Measurements from ENCODE around the gene SLC9A7.
"Not testable (repeated sequence)": the region's sequence is repeated elsewhere in the genome, so short reads cannot be mapped to it uniquely, and the experiment has no call there.

Gene SLC9A7

GRCh38 chrX:46735622-46736021, 23.3 kb downstream of the SLC9A7 start:
- Histone ChIP-seq H3K23ac (ENCODE audit: low read length) (no peak overlapping the region), H3K27me3 (ENCODE audit: insufficient read depth, low read length, poor library complexity) (no peaks in the 10 kb centered on the region), H3K36me3 (ENCODE audit: control insufficient read depth, insufficient read depth, low read length) (no peaks in the 10 kb centered on the region), H2BK120ac (ENCODE audit: low read depth, low read length) (no peak overlapping the region), H3K9ac (ENCODE audit: low read length) (no peak overlapping the region), H3K4me2 (ENCODE audit: low read length) (no peak overlapping the region), H3K4me1 (ENCODE audit: control insufficient read depth, low read depth, low read length) (no peaks in the 10 kb centered on the region), H3K79me2 (ENCODE audit: control insufficient read depth, insufficient read depth, low read length) (peaks cover 3% of the 10 kb centered on the region), H3K79me1 (ENCODE audit: low read length) (no peaks in the 10 kb centered on the region), H3K4ac (ENCODE audit: low read depth, low read length) (no peak overlapping the region), H2AK5ac (ENCODE audit: low read length) (no peak overlapping the region), H3K4me3 (ENCODE audit: low read length) (no peak overlapping the region), H4K5ac (ENCODE audit: low read length) (no peak overlapping the region), H3K18ac (ENCODE audit: low read length) (no peak overlapping the region), H2BK15ac (replicated peaks; ENCODE audit: low read depth) (no peak overlapping the region), H4K8ac (ENCODE audit: low read depth, low read length) (no peak overlapping the region), H3K56ac (ENCODE audit: low read length) (no peak overlapping the region), H2BK5ac (ENCODE audit: low read length) (no peak overlapping the region), H3K27ac (ENCODE audit: low read depth, low read length) (no peak overlapping the region)
- WGBS (ENCODE audit: extremely low coverage, insufficient coverage, low lambda C conversion rate) = no CpG with 5 or more reads among the region's 2 CpGs
- DNase-seq = no peak

GRCh38 chrX:46733226-46733625, 25.7 kb downstream of the SLC9A7 start:
- no peak overlapping the region for H3K23ac ChIP-seq (ENCODE audit: low read length)
- H3K27ac ChIP-seq (ENCODE audit: low read depth, low read length) = no peak overlapping the region
- no peak overlapping the region for H2BK15ac ChIP-seq (replicated peaks; ENCODE audit: low read depth)
- no peak overlapping the region for H4K5ac ChIP-seq (ENCODE audit: low read length)
- H3K4ac ChIP-seq (ENCODE audit: low read depth, low read length) = no peak overlapping the region
- no peak overlapping the region for H3K56ac ChIP-seq (ENCODE audit: low read length)
- H3K36me3 ChIP-seq (ENCODE audit: control insufficient read depth, insufficient read depth, low read length) = no peaks in the 10 kb centered on the region
- no peak overlapping the region for H4K8ac ChIP-seq (ENCODE audit: low read depth, low read length)
- no peak overlapping the region for H2AK5ac ChIP-seq (ENCODE audit: low read length)
- H3K79me1 ChIP-seq (ENCODE audit: low read length) = no peaks in the 10 kb centered on the region
- H2BK120ac ChIP-seq (ENCODE audit: low read depth, low read length) = no peak overlapping the region
- H3K18ac ChIP-seq (ENCODE audit: low read length) = no peak overlapping the region
- no peak overlapping the region for H3K4me3 ChIP-seq (ENCODE audit: low read length)
- no peak for DNase-seq
- no peaks in the 10 kb centered on the region for H3K79me2 ChIP-seq (ENCODE audit: control insufficient read depth, insufficient read depth, low read length)
- no peak overlapping the region for H3K4me2 ChIP-seq (ENCODE audit: low read length)
- WGBS (ENCODE audit: extremely low coverage, insufficient coverage, low lambda C conversion rate) = no CpG with 5 or more reads among the region's 1 CpG
- no peaks in the 10 kb centered on the region for H3K4me1 ChIP-seq (ENCODE audit: control insufficient read depth, low read depth, low read length)
- no peak overlapping the region for H2BK5ac ChIP-seq (ENCODE audit: low read length)
- H3K27me3 ChIP-seq (ENCODE audit: insufficient read depth, low read length, poor library complexity) = no peaks in the 10 kb centered on the region
- no peak overlapping the region for H3K9ac ChIP-seq (ENCODE audit: low read length)

GRCh38 chrX:46730765-46731164, 28.2 kb downstream of the SLC9A7 start:
- Histone ChIP-seq H3K23ac (ENCODE audit: low read length) (no peak overlapping the region), H4K5ac (ENCODE audit: low read length) (no peak overlapping the region), H2BK5ac (ENCODE audit: low read length) (no peak overlapping the region), H3K56ac (ENCODE audit: low read length) (no peak overlapping the region), H3K4me2 (ENCODE audit: low read length) (no peak overlapping the region), H3K18ac (ENCODE audit: low read length) (no peak overlapping the region), H2BK15ac (replicated peaks; ENCODE audit: low read depth) (no peak overlapping the region), H3K4me1 (ENCODE audit: control insufficient read depth, low read depth, low read length) (no peaks in the 10 kb centered on the region), H3K27me3 (ENCODE audit: insufficient read depth, low read length, poor library complexity) (no peaks in the 10 kb centered on the region), H3K36me3 (ENCODE audit: control insufficient read depth, insufficient read depth, low read length) (no peaks in the 10 kb centered on the region), H3K4ac (ENCODE audit: low read depth, low read length) (no peak overlapping the region), H3K4me3 (ENCODE audit: low read length) (no peak overlapping the region), H4K8ac (ENCODE audit: low read depth, low read length) (no peak overlapping the region), H3K79me2 (ENCODE audit: control insufficient read depth, insufficient read depth, low read length) (no peaks in the 10 kb centered on the region), H3K27ac (ENCODE audit: low read depth, low read length) (no peak overlapping the region), H3K79me1 (ENCODE audit: low read length) (no peaks in the 10 kb centered on the region), H2AK5ac (ENCODE audit: low read length) (no peak overlapping the region), H3K9ac (ENCODE audit: low read length) (no peak overlapping the region), H2BK120ac (ENCODE audit: low read depth, low read length) (no peak overlapping the region)
- WGBS (ENCODE audit: extremely low coverage, insufficient coverage, low lambda C conversion rate) = no CpG with 5 or more reads among the region's 1 CpG
- no peak for DNase-seq

- DNase-seq = no peak
- no peak overlapping the region for H3K4ac ChIP-seq (ENCODE audit: low read depth, low read length)
- H2AK5ac ChIP-seq (ENCODE audit: low read length) = no peak overlapping the region
- WGBS (ENCODE audit: extremely low coverage, insufficient coverage, low lambda C conversion rate) = no CpG with 5 or more reads among the region's 5 CpGs
- no peak overlapping the region for H2BK15ac ChIP-seq (replicated peaks; ENCODE audit: low read depth)
- no peak overlapping the region for H2BK120ac ChIP-seq (ENCODE audit: low read depth, low read length)
- no peak overlapping the region for H2BK5ac ChIP-seq (ENCODE audit: low read length)
- no peak overlapping the region for H3K4me3 ChIP-seq (ENCODE audit: low read length)
- H3K4me1 ChIP-seq (ENCODE audit: control insufficient read depth, low read depth, low read length) = no peaks in the 10 kb centered on the region
- H3K56ac ChIP-seq (ENCODE audit: low read length) = no peak overlapping the region
- no peak overlapping the region for H3K9ac ChIP-seq (ENCODE audit: low read length)
- H3K27ac ChIP-seq (ENCODE audit: low read depth, low read length) = no peak overlapping the region
- H3K79me1 ChIP-seq (ENCODE audit: low read length) = no peaks in the 10 kb centered on the region
- no peaks in the 10 kb centered on the region for H3K36me3 ChIP-seq (ENCODE audit: control insufficient read depth, insufficient read depth, low read length)
- no peak overlapping the region for H4K8ac ChIP-seq (ENCODE audit: low read depth, low read length)
- H3K27me3 ChIP-seq (ENCODE audit: insufficient read depth, low read length, poor library complexity) = no peaks in the 10 kb centered on the region
- no peak overlapping the region for H4K5ac ChIP-seq (ENCODE audit: low read length)
- H3K79me2 ChIP-seq (ENCODE audit: control insufficient read depth, insufficient read depth, low read length) = no peaks in the 10 kb centered on the region
- no peak overlapping the region for H3K18ac ChIP-seq (ENCODE audit: low read length)
- H3K23ac ChIP-seq (ENCODE audit: low read length) = no peak overlapping the region
- no peak overlapping the region for H3K4me2 ChIP-seq (ENCODE audit: low read length)
Measured at GRCh38 chrX:46727441-46727840, 31.5 kb downstream of the SLC9A7 start.

- DNase-seq; H3K23ac ChIP-seq (ENCODE audit: low read length); H3K9ac ChIP-seq (ENCODE audit: low read length); H2BK5ac ChIP-seq (ENCODE audit: low read length); H2AK5ac ChIP-seq (ENCODE audit: low read length); H3K4me3 ChIP-seq (ENCODE audit: low read length); H3K18ac ChIP-seq (ENCODE audit: low read length); H3K27me3 ChIP-seq (ENCODE audit: insufficient read depth, low read length, poor library complexity); H2BK120ac ChIP-seq (ENCODE audit: low read depth, low read length); H2BK15ac ChIP-seq (replicated peaks; ENCODE audit: low read depth); H3K4me2 ChIP-seq (ENCODE audit: low read length); H3K27ac ChIP-seq (ENCODE audit: low read depth, low read length); H3K36me3 ChIP-seq (ENCODE audit: control insufficient read depth, insufficient read depth, low read length); H3K4me1 ChIP-seq (ENCODE audit: control insufficient read depth, low read depth, low read length); H3K79me2 ChIP-seq (ENCODE audit: control insufficient read depth, insufficient read depth, low read length); H4K5ac ChIP-seq (ENCODE audit: low read length); H3K4ac ChIP-seq (ENCODE audit: low read depth, low read length); H3K56ac ChIP-seq (ENCODE audit: low read length); H3K79me1 ChIP-seq (ENCODE audit: low read length); H4K8ac ChIP-seq (ENCODE audit: low read depth, low read length): not testable (repeated sequence)
- WGBS (ENCODE audit: extremely low coverage, insufficient coverage, low lambda C conversion rate) = no CpG with 5 or more reads among the region's 3 CpGs
Measured at GRCh38 chrX:46723569-46723927, 35.4 kb downstream of the SLC9A7 start.

GRCh38 chrX:46722742-46723568, 36.0 kb downstream of the SLC9A7 start:
- no CpG with 5 or more reads among the region's 7 CpGs for WGBS (ENCODE audit: extremely low coverage, insufficient coverage, low lambda C conversion rate)
- no peak overlapping the region for H3K18ac ChIP-seq (ENCODE audit: low read length)
- no peak overlapping the region for H2BK120ac ChIP-seq (ENCODE audit: low read depth, low read length)
- no peak overlapping the region for H2BK15ac ChIP-seq (replicated peaks; ENCODE audit: low read depth)
- H2BK5ac ChIP-seq (ENCODE audit: low read length) = no peak overlapping the region
- H3K79me2 ChIP-seq (ENCODE audit: control insufficient read depth, insufficient read depth, low read length) = no peaks in the 10 kb centered on the region
- H3K79me1 ChIP-seq (ENCODE audit: low read length) = no peaks in the 10 kb centered on the region
- no peaks in the 10 kb centered on the region for H3K4me1 ChIP-seq (ENCODE audit: control insufficient read depth, low read depth, low read length)
- no peak overlapping the region for H3K27ac ChIP-seq (ENCODE audit: low read depth, low read length)
- H3K9ac ChIP-seq (ENCODE audit: low read length) = no peak overlapping the region
- no peaks in the 10 kb centered on the region for H3K27me3 ChIP-seq (ENCODE audit: insufficient read depth, low read length, poor library complexity)
- no peak overlapping the region for H2AK5ac ChIP-seq (ENCODE audit: low read length)
- no peak overlapping the region for H3K4me2 ChIP-seq (ENCODE audit: low read length)
- H4K5ac ChIP-seq (ENCODE audit: low read length) = no peak overlapping the region
- no peaks in the 10 kb centered on the region for H3K36me3 ChIP-seq (ENCODE audit: control insufficient read depth, insufficient read depth, low read length)
- no peak overlapping the region for H3K4ac ChIP-seq (ENCODE audit: low read depth, low read length)
- DNase-seq = no peak
- H3K23ac ChIP-seq (ENCODE audit: low read length) = no peak overlapping the region
- no peak overlapping the region for H3K56ac ChIP-seq (ENCODE audit: low read length)
- H3K4me3 ChIP-seq (ENCODE audit: low read length) = no peak overlapping the region
- H4K8ac ChIP-seq (ENCODE audit: low read depth, low read length) = no peak overlapping the region
